Anterior cingulate cortex (tissue), 58 donors: ENCODE measurements around the gene TBC1D8B.

ENCODE experiments used
- DNase-seq, 58 donors: peaks; one replicate each; lab custom pipeline; 2025; lab: John Stamatoyannopoulos, UW

Gene TBC1D8B

GRCh38 chrX:106894978-106895452, 92.5 kb downstream of the TBC1D8B start:
- no peak for DNase-seq

- no peak for DNase-seq
These were observed 94.8 kb downstream of the TBC1D8B start for GRCh38 chrX:106897259-106897658.

DNA sequence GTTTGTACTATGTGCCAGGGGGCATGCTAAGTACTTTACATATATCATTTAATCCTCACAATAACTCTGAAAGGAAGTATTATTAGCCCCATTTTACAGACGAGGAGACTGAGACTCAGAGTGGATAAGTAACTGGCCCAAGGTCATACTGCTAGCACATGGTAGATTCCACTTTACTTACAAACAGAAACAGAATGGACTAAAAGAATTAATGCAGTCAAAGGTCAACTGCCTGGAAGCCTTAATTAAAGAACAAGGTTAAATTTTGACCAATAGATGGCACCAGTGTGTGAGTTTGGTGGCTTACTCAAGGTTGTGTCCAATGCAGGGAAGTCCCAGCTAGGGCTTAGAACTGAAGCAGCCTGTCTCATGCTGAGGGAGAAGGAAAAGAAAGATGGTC, 96.0 kb downstream of the TBC1D8B start:
- peak in 1 of 58 donors; percentile 2 for DNase-seq

DNA sequence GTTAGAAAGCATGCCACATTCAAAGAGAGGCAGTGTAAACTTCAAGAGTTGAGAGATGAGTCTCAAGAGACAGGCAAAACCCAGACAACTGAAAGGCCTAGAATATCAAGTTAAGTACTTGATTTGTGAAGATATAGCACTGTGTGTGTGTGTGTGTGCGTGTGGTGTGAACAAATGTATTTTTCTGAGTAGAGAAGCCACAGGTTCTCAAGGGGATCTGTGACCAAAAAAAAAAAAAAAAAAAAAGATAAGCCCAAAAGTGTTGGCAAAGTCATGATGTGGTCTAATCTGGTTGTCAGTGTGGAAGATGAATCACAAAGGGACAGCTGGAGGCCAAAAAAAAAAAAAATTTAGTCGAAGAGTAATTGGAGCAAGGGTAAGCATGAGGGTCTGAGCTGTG, 96.8 kb downstream of the TBC1D8B start:
- DNase-seq: no peak

- DNase-seq: no peak
These were observed 97.4 kb downstream of the TBC1D8B start for GRCh38 chrX:106899841-106900240.

- no peak for DNase-seq
These were observed 98.9 kb downstream of the TBC1D8B start for GRCh38 chrX:106901341-106901740.

GRCh38 chrX:106901781-106902219, 99.3 kb downstream of the TBC1D8B start:
- DNase-seq: no peak

DNA sequence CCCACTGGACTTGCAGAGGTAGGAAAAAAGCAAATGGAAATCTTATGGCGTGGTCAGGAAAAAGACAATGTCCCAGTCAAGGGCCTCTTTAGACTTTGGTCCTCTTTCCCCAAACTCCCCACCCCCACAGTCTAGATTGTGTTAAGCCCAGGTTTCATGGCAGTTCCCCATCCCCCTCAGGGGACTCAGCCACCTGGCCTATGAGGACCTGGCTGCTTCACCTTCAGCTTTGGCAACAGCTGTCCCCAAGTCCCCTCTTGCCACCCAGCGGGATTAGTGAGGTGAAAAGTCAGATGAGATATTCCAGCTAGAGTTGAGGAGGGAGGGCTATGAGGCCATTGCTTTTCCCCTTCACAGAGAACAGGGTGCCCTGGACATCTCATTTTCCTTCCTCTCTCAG, 100.2 kb downstream of the TBC1D8B start:
- DNase-seq: no peak

GRCh38 chrX:106903291-106903824, 100.9 kb downstream of the TBC1D8B start, which contains the start of gene RIPPLY1:
TSS of gene RIPPLY1 (minus strand) at chrX:106903341. CDS start at chrX:106903287, 54 bp downstream.
- no peak for DNase-seq

DNA sequence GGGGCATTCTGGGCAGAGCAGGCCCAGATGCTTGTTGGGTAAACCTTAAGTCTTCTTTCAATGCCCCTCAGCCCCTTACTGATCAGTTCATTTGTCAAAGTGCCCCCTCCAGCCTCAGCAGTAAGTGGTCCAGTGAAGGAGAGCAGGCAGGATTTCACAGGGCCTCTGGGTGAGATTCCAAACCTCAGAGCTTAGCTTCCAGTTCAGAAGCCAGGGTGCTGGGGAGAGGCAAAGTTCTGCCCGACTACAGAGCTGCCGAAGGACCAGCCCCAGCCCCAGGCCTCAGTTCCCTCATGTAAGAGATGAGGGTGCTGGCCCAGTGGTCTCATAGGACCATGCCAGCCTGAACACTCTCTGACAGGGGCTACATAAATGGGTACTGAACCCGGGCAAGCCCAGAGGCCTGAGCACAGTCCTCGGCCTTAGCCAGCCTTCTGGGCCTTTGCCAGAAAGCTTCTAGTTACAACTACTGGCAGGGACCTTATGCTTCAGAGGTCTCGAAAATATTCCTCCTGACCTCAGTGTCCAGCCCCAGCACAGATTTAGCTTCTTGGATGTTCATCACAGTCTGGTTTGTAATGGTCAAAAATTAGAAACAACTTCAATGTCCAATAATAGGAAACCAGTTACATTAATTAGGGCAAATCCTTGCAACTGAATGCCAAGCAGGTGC, 101.5 kb downstream of the TBC1D8B start:
- DNase-seq: no peak

- DNase-seq: no peak
These were observed 102.7 kb downstream of the TBC1D8B start for GRCh38 chrX:106905064-106905708.

DNA sequence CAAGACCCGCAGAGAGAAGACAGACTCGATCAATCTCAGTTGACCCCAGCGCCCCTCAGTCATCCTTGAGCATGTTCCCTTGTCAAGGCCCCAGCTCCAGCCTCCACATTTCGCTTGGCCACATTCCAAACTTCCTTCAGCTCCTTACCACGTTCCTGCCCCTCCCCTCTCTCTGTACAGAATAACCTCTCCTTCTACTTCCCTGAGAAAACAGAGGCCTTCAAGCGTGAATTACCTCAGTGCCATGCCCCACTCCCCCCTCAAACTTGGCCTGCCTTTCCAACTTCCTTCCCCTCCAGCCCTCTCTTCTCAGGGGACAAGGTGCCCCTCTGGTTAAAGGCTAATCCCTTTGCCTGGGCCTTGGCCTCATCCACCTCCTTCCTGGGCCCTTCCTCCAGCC, 103.9 kb downstream of the TBC1D8B start:
- DNase-seq: no peak

DNA sequence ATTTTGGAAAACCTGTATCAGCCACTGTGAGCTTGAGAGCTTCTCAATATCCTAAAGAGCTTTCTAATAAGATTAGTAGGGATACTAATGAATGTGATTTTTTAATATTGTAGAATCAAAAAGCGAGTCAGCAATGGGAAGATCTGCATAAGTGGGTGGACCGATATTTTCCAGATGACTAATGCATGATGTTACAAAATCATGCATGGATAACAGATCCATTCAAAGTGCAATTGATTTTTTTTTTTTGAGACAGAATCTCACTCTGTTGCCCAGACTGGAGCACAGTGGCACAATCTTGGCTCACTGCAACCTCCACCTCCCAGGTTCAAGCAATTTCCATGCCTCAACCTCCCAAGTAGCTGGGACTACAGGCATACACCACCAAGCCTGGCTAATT, 110.4 kb downstream of the TBC1D8B start:
- no peak for DNase-seq

DNA sequence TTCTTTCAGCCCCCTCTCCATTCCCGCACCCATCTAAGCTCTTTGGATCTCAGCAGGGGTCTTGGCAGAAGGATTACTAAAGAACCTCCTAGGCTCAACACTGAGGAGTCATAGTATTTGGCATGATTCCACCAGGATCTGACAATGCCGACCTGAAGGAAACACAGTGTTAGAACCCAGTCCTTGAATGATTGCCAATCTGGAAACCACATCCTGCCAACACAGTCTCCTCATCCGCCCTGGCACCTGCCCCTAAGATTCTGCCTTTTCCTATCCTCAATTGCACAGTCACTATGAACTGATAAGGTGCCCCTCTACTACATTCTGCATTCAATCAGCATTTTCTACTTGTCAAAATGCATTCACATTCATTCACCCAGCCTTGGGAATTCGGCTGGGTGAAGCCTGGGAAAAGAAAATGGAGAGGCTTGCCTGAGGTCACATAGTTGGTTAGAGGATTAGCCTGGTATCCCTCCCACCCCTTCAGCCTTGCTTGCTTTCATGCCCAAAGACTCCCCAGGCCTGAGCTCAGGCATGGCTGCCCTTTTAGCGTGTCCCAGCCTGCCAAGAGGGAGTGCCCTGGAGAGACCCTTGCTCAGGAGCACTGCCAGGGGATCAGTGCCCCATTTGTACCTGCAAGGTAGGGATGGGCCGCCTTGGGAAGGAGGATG, 115.5 kb downstream of the TBC1D8B start:
- DNase-seq: no peak

GRCh38 chrX:106919932-106920452, 117.5 kb downstream of the TBC1D8B start, which contains the start of gene CLDN2:
TSS of gene CLDN2 (plus strand) at chrX:106920402. CDS start at chrX:106928229, 7,827 bp downstream.
- peak in 1 of 58 donors; percentile 1 for DNase-seq

GRCh38 chrX:106921637-106922036, 119.2 kb downstream of the TBC1D8B start:
- no peak for DNase-seq
